ENCODE measurements around the gene UNC80. TPM values are rescaled to one million over a fixed set of nuclear protein-coding genes. Genes with fewer than 3 reads are reported as not detected.

Gene UNC80
- total RNA-seq, 3 donors from 2014 or later (not counting 1 experiment from before 2014, with no cell fraction given): not detected

- H3K4me3 ChIP-seq (ENCODE audit: low read length): no peak overlapping the region
- Mint-ChIP-seq H3K27me3 (ENCODE audit: low read depth in 2 of 2) (peaks cover 0 to 5% of the 10 kb centered on the region in 2 donors), H3K36me3 (no peaks in the 10 kb centered on the region), H3K9me3 (no peaks in the 10 kb centered on the region), H3K27ac (no peak overlapping the region), H3K4me3 (no peak overlapping the region), H3K4me1 (no peaks in the 10 kb centered on the region)
- 83% methylated on average over 2 of the region's 2 CpGs for WGBS (ENCODE audit: insufficient coverage)
- no peaks in the 10 kb centered on the region for H3K4me1 ChIP-seq (ENCODE audit: control insufficient read depth, insufficient read depth, low read length)
- H3K27me3 ChIP-seq (ENCODE audit: control insufficient read depth, insufficient read depth, low read length): no peaks in the 10 kb centered on the region
- TF ChIP-seq CTCF (IDR thresholded peaks at IDR 0.05): no peak
- ATAC-seq: no peak
- DNase-seq: no peak
- no peaks in the 10 kb centered on the region for H3K36me3 ChIP-seq (ENCODE audit: control insufficient read depth, insufficient read depth, low read length)
- no peak overlapping the region for H3K27ac ChIP-seq (ENCODE audit: low read length)
- H3K9me3 ChIP-seq (ENCODE audit: control insufficient read depth, insufficient read depth, low read length): no peaks in the 10 kb centered on the region
- intact Hi-C loops (cut with micrococcal nuclease): no loop called here
Observed at GRCh38 chr2:209917154-209917771, 145.6 kb downstream of the UNC80 start.

GRCh38 chr2:209918251-209918650 lies 146.6 kb downstream of the UNC80 start:
- intact Hi-C loops (cut with micrococcal nuclease): no loop called here
- H3K9me3 Mint-ChIP-seq: no peaks in the 10 kb centered on the region
- TF ChIP-seq CTCF (IDR thresholded peaks at IDR 0.05): no peak
- H3K36me3 Mint-ChIP-seq: no peaks in the 10 kb centered on the region
- H3K4me1 Mint-ChIP-seq: no peaks in the 10 kb centered on the region
- H3K4me3 Mint-ChIP-seq: no peak overlapping the region
- H3K4me1 ChIP-seq (ENCODE audit: control insufficient read depth, insufficient read depth, low read length): no peaks in the 10 kb centered on the region
- no peak overlapping the region for H3K4me3 ChIP-seq (ENCODE audit: low read length)
- H3K36me3 ChIP-seq (ENCODE audit: control insufficient read depth, insufficient read depth, low read length): no peaks in the 10 kb centered on the region
- H3K27ac Mint-ChIP-seq: no peak overlapping the region
- no peak for ATAC-seq
- WGBS (ENCODE audit: insufficient coverage): 94% methylated on average over 6 of the region's 6 CpGs
- H3K9me3 ChIP-seq (ENCODE audit: control insufficient read depth, insufficient read depth, low read length): no peaks in the 10 kb centered on the region
- peaks cover 0 to 5% of the 10 kb centered on the region in 2 donors for H3K27me3 Mint-ChIP-seq (ENCODE audit: low read depth in 2 of 2)
- H3K27ac ChIP-seq (ENCODE audit: low read length): no peak overlapping the region
- no peaks in the 10 kb centered on the region for H3K27me3 ChIP-seq (ENCODE audit: control insufficient read depth, insufficient read depth, low read length)
- DNase-seq: no peak

- DNase-seq: no peak
- Histone ChIP-seq H3K9me3 (ENCODE audit: control insufficient read depth, insufficient read depth, low read length) (no peaks in the 10 kb centered on the region), H3K27me3 (ENCODE audit: control insufficient read depth, insufficient read depth, low read length) (no peaks in the 10 kb centered on the region), H3K4me3 (ENCODE audit: low read length) (no peak overlapping the region), H3K36me3 (ENCODE audit: control insufficient read depth, insufficient read depth, low read length) (no peaks in the 10 kb centered on the region), H3K4me1 (ENCODE audit: control insufficient read depth, insufficient read depth, low read length) (no peaks in the 10 kb centered on the region), H3K27ac (ENCODE audit: low read length) (no peak overlapping the region)
- H3K27ac Mint-ChIP-seq: no peak overlapping the region
- H3K4me3 Mint-ChIP-seq: no peak overlapping the region
- no peaks in the 10 kb centered on the region for H3K36me3 Mint-ChIP-seq
- H3K9me3 Mint-ChIP-seq: no peaks in the 10 kb centered on the region
- no peak for TF ChIP-seq CTCF (IDR thresholded peaks at IDR 0.05)
- WGBS (ENCODE audit: insufficient coverage): 92% methylated on average over 8 of the region's 8 CpGs
- ATAC-seq: no peak
- H3K27me3 Mint-ChIP-seq (ENCODE audit: low read depth in 2 of 2): peaks cover 2 to 6% of the 10 kb centered on the region in 2 donors
- intact Hi-C loops (cut with micrococcal nuclease): no loop called here
- H3K4me1 Mint-ChIP-seq: no peaks in the 10 kb centered on the region
Observed at GRCh38 chr2:209922116-209922515, 150.5 kb downstream of the UNC80 start.

- Histone ChIP-seq H3K4me3 (ENCODE audit: low read length) (no peak overlapping the region), H3K27me3 (ENCODE audit: control insufficient read depth, insufficient read depth, low read length) (no peaks in the 10 kb centered on the region), H3K4me1 (ENCODE audit: control insufficient read depth, insufficient read depth, low read length) (no peaks in the 10 kb centered on the region), H3K27ac (ENCODE audit: low read length) (no peak overlapping the region), H3K36me3 (ENCODE audit: control insufficient read depth, insufficient read depth, low read length) (no peaks in the 10 kb centered on the region), H3K9me3 (ENCODE audit: control insufficient read depth, insufficient read depth, low read length) (no peaks in the 10 kb centered on the region)
- no peak for TF ChIP-seq CTCF (IDR thresholded peaks at IDR 0.05)
- WGBS (ENCODE audit: insufficient coverage): 83% methylated on average over 2 of the region's 2 CpGs
- Mint-ChIP-seq H3K4me3 (no peak overlapping the region), H3K9me3 (no peaks in the 10 kb centered on the region), H3K27me3 (ENCODE audit: low read depth in 2 of 2) (peaks cover 3 to 16% of the 10 kb centered on the region in 2 donors), H3K4me1 (no peaks in the 10 kb centered on the region), H3K27ac (no peak overlapping the region), H3K36me3 (no peaks in the 10 kb centered on the region)
- DNase-seq (no peak), ATAC-seq (no peak)
- intact Hi-C loops (cut with micrococcal nuclease): no loop called here
Observed at GRCh38 chr2:209929369-209929768, 157.7 kb downstream of the UNC80 start.

All from natural killer cell (primary cell).